HG03439 (cell line): ENCODE data around the gene MSX1.

Experiments
- ATAC-seq: cut with Tn5 transposase; IDR thresholded peaks from one replicate; pipeline ENCODE4 v1.9.1; 2021; ENCODE audit warnings: mild to moderate bottlenecking, moderate library complexity; ENCODE audit not compliant: unreplicated experiment

Gene MSX1

GRCh38 chr4:4857001-4857808 is 2.3 kb upstream of the MSX1 start:
- no peak for ATAC-seq

- ATAC-seq: no peak
Observed at GRCh38 chr4:4857809-4858508, 1.5 kb upstream of the MSX1 start.

GRCh38 chr4:4858527-4859324 is 739 bp upstream of the MSX1 start:
- no peak for ATAC-seq

- peak; percentile 35 for ATAC-seq
Observed at GRCh38 chr4:4859799-4860599, 534 bp downstream of the MSX1 start.

GRCh38 chr4:4860600-4861389 is 1.3 kb downstream of the MSX1 start:
- no peak for ATAC-seq

GRCh38 chr4:4861390-4862018 is 2.0 kb downstream of the MSX1 start:
- no peak for ATAC-seq

GRCh38 chr4:4862071-4862551 is 2.6 kb downstream of the MSX1 start:
- no peak for ATAC-seq

- no peak for ATAC-seq
Observed at GRCh38 chr4:4862665-4863482, 3.4 kb downstream of the MSX1 start.

GRCh38 chr4:4864443-4864939 is 5.0 kb downstream of the MSX1 start:
- ATAC-seq: no peak

GRCh38 chr4:4864940-4865704 is 5.7 kb downstream of the MSX1 start:
- ATAC-seq: no peak

GRCh38 chr4:4865705-4866123 is 6.2 kb downstream of the MSX1 start:
- no peak for ATAC-seq

GRCh38 chr4:4866124-4866865 is 6.8 kb downstream of the MSX1 start:
- no peak for ATAC-seq

GRCh38 chr4:4866866-4867374 is 7.5 kb downstream of the MSX1 start:
- ATAC-seq: no peak

- no peak for ATAC-seq
Observed at GRCh38 chr4:4867375-4868039, 8.0 kb downstream of the MSX1 start.

- ATAC-seq: no peak
Observed at GRCh38 chr4:4868040-4868757, 8.7 kb downstream of the MSX1 start.
